CD4-positive, alpha-beta T cell treated with Interferon gamma for 1 hour (primary cell): ENCODE data around the gene SAMD9.
"Not testable (repeated sequence)": the region's sequence is repeated elsewhere in the genome, so short reads cannot be mapped to it uniquely, and the experiment has no call there.

Experiments
- DNase-seq: peaks from one replicate; pipeline ENCODE4 v3.0.0-alpha.2; 2020

Gene SAMD9

DNA sequence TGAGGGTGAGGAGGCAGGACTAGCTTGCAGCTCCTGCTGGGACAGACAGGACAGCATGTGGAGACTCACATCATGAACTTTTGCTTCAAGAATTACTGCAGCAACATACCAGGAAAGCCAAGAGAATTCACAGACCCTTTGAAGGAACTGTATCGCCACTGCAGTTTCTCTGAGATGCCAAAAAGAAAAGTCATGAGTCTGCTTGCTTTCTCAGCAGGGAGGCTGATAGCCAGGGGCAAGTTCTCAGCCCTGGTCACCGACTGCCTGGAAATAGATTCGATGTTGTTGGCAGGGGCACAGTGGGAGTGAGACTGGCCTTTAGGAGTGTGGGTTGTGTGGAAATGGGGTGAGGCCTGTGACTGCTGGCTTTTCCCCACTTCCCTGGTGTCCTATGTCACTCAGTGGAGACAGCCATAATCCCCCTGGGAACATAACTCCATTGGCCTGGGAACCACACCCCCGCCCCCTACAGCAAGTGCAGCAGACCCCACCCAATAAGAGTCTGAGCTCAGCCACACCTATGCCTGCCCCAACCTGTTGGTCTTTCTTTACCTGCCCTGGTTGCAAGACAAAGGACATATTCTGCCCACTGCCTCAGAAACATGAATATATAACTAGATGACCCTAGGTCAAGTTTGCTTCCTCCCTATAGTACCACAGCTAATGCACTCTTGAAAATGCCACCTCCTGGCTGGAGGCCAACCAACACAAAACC lies 1.6 kb upstream of the SAMD9 start:
- DNase-seq, result no peak

DNA sequence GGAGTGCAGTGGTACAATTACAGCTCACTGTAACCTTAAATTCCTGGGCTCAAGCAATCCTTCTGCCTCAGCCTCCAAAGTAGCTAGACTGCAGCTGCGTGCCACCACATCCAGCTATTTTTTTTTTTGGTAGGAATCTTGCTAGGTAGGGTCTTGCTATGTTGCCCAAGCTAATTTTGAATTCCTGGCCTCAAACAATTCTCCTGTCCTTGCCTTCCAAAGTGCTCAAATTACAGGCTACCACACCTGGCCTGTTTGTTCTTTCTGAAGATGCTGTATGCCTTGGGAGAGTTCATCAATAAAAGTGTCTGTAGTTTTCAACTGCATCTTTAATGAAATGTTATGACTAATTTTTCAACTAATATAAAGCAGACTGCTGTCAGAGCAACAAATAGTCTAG lies 452 bp downstream of the SAMD9 start:
- no peak for DNase-seq

GRCh38 chr7:93115796-93116195 lies 2.0 kb downstream of the SAMD9 start:
- DNase-seq, result no peak

DNA sequence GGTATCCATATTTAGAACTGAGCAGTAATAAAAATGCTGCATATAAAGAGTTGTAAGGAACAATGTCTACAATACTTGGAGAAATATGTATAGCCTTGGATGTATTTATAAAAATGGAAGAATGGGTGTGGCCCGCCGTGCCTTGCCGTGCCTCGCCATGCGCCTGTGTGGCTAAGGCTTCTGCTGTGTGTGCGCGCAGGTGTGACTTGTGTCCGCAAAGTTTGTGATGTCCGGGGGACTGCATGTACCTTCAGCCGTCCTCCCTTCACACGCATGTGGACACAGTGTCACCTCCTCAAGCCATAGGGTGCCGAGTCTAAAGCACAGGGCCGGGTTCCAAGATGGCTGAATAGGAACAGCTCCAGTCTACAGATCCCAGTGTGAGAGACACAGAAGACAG lies 9.8 kb downstream of the SAMD9 start:
- no peak for DNase-seq

GRCh38 chr7:93097388-93097787 lies 20.4 kb downstream of the SAMD9 start:
- DNase-seq, result no peak

DNA sequence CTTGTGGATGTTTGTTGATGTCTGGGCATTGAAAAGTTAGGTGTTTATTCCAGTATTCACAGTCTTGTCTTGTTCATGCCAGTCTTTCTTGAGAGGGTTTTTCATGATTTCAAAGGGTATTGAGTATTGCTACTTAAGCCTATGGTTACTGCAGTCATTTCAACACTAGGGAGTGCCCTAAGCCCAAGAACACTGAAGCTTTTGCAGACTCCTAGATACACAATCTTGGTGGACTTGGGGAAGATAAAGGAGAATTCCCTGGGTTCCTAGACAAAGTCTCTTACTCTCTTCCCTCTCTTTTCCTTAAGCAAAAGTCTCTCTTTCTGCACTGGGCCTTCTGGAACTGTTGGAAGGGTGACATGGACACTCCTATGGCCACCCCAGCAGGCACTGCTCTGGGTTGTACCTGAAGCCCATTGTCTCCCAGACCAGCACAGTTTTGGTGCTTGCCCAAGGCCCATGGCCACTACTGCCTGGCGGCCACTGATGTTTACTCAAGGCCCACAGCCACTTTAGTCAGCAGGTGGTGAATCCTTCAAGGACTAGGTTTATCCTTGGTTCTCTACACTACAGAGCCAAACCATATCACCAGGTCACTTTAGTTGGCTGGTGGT lies 24.9 kb downstream of the SAMD9 start:
- DNase-seq, result no peak

DNA sequence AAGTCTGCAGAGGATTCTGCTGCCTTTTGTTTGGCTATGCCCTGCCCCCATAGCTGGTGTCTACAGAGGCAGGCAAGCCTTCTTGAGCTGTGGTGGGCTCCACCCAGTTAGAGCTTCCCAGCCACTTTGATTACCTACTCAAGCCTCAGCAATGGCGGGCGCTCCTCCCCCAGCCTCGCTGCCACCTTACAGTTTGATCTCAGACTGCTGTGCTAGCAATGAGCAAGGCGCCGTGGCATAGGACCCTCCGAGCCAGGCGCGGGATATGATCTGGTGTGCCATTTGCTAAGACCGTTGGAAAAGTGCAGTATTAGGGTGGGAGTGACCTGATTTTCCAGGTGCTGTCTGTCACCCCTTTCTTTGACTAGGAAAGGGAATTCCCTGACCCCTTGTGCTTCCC lies 44.4 kb downstream of the SAMD9 start:
- not testable (repeated sequence) for DNase-seq

GRCh38 chr7:93062599-93062998 lies 55.2 kb downstream of the SAMD9 start:
- no peak for DNase-seq

DNA sequence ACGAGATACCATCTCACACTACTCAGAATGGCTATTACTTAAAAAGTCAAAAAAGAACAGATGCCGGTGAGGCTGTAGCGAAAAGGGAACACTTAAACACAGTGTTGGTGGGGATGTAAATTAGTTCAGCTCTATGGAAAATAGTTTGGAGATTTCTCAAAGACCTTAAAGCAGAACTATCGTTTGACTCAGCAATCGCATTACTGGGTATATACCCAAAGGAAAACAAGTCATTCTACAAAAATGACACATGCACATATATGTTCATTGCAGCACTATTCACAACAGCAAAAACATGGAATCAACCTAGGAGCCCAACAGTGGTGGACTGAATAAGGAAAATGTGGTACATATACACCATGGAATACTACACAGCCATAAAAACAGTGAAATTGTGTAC lies 56.9 kb downstream of the SAMD9 start:
- DNase-seq, result no peak

GRCh38 chr7:93060025-93060424 lies 57.8 kb downstream of the SAMD9 start:
- no peak for DNase-seq

GRCh38 chr7:93056621-93057020 lies 61.2 kb downstream of the SAMD9 start:
- DNase-seq, result not testable (repeated sequence)

DNA sequence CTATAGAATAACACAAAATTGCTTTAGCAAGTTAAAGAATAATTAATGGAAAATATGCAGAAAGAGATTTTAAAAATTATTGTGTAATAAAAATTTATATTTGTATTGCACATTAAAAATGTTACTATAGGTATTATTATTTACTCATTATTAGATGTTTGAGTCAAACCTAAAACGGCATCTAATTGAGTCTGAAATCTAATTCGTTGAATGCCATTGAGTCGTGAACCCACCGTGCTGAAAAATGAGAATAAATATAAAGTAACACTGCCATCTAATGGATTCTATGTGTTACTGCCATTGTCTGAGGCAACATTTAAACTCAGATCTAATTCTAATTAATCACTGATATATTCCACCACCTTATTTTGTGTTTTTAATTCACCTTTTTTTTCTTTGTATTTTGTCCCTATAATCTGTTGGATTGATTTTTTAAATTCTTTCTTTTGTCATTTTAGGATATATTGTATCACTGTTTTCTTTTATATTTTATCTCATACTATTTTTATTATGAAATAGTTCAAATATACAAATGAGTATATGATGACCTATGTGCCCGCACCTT lies 62.2 kb downstream of the SAMD9 start:
- no peak for DNase-seq

- no peak for DNase-seq
Measured at GRCh38 chr7:93054975-93055374, 62.8 kb downstream of the SAMD9 start.

DNA sequence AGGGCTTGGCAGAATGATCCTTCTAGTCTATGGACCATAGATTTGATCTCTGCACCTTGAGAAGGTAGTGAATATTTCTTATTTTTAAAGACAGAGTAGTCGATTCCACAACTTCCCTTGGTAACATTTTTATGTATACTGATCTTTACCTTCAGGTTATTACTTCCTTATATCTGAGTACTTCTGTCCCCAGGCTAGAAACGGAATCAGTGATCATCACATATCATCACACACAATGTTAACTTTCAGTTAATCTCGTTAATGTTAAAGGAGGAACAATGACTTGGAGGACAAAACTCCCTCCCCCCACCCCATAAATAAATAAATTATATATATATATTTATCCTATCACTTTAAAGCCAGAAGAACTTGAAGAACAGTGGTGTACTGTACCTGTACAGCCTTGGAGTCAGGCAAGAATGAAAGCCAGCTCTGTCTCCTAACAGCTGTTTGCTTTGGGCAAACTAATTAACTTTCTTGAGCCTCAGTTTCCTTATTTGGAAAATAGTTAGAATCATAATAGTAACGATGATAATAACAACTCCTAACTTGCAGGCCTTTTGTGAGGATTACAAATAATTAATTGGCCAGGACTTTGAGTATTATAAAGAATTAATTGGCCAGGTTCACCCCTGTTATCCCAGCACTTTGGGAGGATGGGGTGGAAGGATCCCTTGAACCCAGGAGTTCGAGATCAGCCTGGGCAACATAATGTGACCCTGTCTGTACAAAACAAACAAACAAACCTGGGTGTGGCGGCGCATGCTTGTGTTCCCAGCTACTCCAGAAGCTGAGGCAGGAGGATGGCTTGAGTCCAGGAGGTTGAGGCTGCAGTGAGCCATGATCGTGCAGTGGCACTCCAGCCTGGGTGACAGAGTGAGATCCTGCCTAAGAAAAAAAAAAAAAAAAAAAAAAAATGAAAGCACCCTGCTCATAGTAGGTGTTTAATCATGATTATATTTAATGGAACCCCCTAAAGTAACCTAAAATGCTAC lies 63.5 kb downstream of the SAMD9 start:
- no peak for DNase-seq

DNA sequence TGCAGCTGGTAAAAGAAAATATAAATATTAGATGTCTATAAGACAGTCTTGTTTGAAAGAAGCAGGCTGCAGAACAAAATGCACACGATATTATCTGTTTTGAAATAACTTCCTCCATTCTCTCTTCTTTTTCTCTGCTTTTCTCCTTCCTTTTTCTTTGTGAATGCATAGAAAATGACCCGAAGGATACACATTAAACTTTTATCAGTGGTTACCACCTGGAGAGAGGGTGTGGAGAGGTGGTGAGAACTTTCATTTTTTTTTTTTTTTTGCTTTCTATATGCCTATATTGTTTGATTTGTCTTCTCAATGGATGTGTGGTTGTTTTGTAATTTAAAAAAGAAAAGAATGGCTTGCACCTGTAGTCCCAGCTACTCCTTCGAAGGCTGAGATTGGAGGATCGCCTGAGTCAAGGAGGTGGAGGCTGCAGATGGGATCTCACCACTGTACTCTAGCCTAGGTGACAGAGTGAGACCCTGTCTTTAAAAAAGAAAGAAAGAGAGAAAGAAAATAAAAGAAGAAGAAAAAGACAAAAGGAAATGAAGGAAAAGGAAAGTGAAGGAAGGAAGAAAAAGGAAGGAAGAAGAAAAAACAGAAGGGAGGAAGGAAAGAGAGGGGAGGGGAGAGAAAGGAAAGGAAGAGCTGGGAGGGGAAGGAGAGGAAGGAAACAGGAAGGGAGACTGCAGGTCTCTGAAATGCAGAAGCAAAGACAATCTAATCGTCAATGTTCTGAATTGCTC lies 64.4 kb downstream of the SAMD9 start:
- no peak for DNase-seq

DNA sequence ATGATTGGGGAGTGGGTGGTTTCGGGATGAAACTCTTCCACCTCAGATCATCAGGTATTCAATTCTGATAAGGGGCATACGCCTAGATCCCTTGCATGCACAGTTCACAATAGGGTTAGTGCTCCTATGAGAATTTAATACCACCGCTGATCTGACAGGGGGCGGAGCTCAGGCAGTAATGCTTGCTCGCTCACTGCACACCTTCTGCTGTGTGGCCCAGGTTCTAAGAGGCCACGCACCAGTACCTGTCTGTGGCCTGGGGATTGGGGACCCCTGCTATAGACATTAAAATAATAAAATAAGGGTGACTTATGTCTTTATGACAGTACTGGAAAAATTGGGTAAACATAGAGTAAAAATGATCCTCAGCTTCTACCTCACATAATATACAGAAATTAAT lies 66.1 kb downstream of the SAMD9 start:
- DNase-seq, result no peak
